ENCODE measurements around the gene ZBTB26. TPM values are rescaled to one million over a fixed set of nuclear protein-coding genes. Genes with fewer than 3 reads are reported as not detected.
"Not testable (repeated sequence)": the region's sequence is repeated elsewhere in the genome, so short reads cannot be mapped to it uniquely, and the experiment has no call there.

ZBTB26 gene
- total RNA-seq, 2 donors from 2014 or later, result 5.4 to 5.8 TPM

DNA sequence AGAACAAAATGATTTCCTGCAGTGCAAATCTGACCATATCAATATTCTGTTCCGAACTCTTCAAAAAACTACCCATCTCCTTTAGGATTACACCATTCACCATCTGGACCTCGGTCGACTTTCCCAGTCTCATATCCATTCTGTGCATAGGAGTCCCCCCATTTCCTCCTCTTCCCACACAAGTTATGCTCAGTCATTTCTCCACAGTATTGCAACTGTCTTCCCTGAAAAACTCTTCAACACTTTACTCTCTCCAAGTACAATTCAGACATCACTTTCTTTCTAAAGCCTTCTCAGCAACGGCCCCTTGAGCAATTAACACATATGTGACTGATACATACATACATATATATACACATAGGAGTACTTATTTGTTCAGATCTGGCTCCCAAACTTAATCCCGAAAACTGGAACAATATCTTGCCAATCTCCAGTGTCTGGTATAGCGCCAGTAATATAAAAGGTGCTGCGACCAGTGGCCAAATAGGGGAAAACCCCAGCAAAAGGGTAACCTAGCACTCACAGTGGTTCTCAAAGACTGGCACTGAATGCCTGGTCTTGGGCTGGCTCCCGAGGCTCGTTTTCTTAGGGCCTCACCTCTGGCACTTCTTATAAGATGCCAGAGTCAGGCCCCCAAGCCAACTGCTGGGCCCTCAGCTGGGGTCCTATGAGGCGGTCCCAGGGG is 629 bp downstream of the ZBTB26 start:
- no peak for DNase-seq (ENCODE audit: low spot score)
- intact Hi-C loops (cut with DNase I), result no loop called here

DNA sequence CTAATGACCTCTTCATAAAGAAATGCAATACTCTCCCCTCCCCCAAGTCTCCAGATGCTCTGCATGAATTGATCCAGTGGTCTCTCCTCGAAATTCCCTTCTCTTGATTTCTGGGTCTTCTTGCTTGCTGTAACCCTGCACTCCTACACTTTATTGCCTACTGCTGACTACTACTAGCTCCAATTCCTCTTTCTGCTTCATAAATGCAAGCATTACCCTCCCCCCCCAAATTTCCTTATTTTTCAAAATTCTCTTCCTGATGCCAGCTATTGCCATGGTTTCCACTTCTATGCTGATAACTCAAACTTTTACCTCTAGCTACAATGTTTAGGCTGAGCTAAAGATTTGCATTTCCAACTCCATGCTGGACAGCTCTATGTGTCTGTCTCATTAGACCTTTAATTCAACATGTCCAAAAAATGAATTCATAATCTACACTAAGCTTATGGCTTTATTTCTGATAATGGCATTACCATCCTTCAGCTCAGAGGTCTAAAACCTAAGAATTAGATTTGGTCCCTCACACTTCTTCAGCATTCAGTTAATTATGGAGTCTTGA is 1.4 kb downstream of the ZBTB26 start:
- no peak for DNase-seq (ENCODE audit: low spot score)
- intact Hi-C loops (cut with DNase I), result no loop called here

DNA sequence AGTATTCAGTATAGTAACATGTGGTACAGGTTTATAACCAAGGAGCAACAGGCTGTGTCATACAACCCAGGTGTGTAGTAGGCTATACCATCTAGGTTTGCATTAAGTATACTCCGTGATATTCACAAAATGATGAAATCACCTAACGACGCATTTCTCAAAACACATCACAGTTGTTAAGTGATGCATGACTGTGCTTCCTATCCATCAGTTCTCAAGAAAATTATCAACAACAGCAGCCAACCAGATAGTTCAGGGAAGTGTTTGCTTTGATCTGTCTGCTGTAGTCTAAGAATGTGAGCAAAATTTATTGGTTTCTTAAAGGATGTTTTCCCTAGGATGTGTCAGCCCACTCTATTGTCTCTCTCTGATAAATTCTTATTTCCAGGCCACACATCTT is 7.4 kb downstream of the ZBTB26 start:
- intact Hi-C loops (cut with DNase I), result no loop called here
- no peak for DNase-seq (ENCODE audit: low spot score)

DNA sequence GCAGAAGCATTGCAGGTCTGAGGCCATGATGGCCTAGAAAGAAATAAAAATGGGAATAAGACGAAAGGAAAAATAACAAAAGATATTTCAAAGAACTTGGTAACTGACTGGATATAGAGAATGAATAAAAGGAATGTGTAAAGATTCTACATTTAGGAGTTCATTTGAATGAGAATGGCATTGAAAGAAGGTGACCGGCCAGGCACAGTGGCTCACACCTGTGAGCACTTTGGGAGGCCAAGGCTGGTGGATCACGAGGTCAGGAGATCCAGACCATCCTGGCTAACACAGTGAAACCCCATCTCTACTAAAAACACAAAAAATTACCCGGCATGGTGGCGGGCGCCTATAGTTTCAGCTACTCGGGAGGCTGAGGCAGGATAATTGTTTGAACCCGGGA is 8.6 kb downstream of the ZBTB26 start:
- no peak for DNase-seq (ENCODE audit: low spot score)

DNA sequence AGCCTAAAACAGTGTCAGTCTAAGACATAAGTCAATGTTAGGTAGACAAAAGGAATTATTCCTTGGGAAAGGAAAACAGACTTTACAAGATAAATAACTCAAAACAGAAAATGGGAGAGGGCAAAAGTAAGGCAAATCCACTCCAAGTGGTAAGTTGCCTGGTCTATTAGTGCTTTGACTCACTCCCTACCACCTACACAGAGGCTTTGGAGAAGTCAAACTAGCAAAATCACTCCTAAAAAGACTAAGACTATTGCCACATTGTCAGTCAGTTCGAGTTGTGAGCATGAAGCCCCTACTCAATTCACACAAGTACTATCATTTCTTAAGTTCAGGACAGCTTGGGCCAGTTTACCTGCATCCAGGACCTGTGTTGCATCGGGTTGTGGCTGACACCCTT is 13.0 kb downstream of the ZBTB26 start:
- DNase-seq (ENCODE audit: low spot score), result no peak
- intact Hi-C loops (cut with DNase I), result no loop called here

More for the DNA sequence above, 8.6 kb downstream of the ZBTB26 start:
- intact Hi-C loops (cut with DNase I), result no loop called here

DNA sequence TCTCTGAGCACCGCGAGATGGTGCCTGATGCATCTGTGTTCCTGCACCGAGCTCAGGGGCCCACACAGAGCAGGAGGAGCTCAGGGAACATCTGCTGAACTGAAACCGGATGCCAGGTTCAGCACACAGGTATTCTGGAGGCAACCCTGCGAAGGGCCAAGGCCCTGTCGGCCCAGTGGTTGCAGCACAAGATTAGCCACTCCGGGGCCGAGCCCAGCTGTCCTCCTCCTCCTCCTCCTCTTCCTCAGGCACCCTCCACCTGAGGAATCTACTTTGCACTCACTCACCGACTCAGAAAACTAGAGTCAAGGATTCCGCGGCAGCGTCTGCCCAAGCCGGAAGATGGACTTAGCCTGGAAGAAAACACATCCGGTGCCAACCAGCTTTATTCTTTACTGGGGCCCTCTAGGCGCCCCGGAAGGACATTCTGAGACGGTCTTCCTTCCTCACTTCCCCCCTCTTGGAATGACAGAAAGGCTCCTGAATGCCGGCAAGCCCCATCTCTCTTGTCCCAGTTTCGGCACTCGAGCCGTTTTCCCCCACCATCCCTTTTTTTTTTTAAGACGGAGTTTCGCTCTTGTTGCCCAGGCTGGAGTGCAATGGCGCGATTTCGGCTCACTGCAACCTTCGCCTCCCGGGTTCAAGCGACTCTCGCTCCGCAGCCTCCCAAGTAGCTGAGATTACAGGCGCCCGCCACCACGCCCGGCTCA is 18.2 kb downstream of the ZBTB26 start, which contains the start of gene ZBTB6:
Gene ZBTB6, minus strand, starts transcription at position 360 of the 710 bp plus-strand sequence. CDS start 1,251 bp downstream, outside the sequence.
- DNase-seq (ENCODE audit: low spot score), result peak; percentile 85
- intact Hi-C loops (cut with DNase I), result no loop called here

DNA sequence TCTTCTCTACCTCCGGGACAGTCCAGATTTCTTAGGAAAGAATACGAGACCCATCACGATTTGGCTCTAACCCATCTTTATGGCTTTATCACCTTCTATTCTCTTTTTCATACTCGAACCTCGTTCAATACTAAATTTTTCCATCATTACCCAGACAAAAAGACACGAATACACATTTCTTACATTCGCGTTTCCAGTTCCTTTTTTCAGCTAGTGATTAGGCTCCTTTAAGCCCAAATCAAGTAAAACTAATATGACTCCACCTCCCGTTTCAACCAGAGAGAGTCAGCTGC is 18.7 kb downstream of the ZBTB26 start:
- intact Hi-C loops (cut with DNase I), result no loop called here
- no peak for DNase-seq (ENCODE audit: low spot score)

DNA sequence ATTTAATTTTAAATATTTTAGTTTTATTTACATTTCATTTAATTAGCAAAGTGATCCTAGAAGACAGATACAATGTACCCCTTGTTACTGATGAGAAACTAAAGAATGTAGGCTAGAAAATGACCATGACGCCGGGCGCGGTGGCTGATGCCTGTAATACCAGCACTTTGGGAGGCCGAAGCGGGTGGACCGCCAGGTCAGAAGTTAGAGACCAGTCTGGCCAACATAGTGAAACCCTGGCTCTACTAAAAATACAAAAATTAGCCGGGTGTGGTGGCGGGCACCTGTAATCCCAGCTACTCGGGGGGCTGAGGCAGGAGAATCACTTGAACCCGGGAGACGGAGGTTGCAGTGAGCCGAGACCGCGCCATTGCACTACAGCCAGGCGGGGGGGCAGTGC is 25.2 kb downstream of the ZBTB26 start:
- intact Hi-C loops (cut with DNase I); DNase-seq (ENCODE audit: low spot score): not testable (repeated sequence)

DNA sequence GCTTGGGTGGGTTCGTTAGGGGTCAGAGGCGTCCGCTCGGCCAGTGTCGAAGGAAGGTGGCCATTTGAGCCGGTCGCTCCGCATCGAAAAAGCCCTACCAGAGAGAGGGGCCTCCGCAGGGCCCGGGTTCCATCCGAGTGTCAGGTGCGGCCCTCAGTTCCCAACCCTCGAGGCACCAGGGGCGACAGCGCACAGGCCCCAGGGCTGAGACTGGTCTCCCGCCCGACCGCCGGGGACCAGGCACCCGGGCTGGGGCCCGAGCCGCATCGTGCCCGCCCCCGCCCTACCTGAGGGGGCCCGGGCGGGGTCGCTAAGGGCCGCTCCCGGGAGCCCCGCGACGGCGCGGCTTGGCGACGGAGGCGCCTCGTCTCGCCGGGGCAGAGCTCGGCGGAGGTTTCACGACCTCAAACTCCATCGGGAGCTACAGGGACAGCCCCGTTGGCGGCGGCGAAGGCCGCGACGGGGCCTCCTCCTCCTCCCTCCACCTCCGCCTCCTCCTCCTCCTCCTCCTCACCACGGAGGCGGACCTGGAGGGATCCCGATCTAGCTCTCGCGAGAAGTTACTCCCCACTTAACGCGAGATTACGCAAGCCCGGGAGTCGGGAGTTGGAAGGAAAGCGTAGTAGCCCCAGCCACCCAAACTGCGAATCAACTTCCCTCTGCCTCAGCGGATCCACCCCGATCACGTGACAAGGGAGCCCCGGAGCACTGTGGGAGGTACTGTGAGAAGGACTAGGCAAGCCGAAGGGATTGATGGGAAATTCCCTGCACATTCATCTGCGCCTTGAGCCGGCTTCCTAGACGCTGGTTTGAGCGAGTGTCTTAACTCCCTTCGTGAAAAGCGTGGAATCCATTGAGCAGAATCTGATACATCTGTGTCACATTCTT is 26.2 kb downstream of the ZBTB26 start, which contains the start of gene RC3H2:
Gene RC3H2, minus strand, starts transcription at position 537 of the 888 bp plus-strand sequence. CDS start 7,850 bp downstream, outside the sequence.
- peak; percentile 99 for DNase-seq (ENCODE audit: low spot score)
- intact Hi-C loops (cut with DNase I), result no loop called here

DNA sequence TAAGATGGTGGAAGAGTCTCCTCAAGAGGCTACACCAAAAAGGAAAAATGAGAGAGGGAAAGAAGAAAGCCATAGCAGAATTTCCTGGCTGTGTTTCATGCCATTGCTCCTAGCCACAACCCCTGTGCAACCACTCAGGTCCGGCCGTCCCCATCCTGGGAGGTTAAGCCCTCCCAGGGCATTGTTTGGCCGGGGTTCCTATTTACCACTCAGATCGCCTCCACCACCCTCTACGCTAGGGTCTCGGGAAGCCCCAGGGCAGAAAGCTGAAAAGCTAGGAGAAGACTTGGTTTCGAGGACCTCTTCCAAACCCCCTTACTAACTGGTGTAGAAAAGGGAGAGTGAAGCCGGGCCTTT is 26.9 kb downstream of the ZBTB26 start:
- intact Hi-C loops (cut with DNase I), result no loop called here
- no peak for DNase-seq (ENCODE audit: low spot score)

DNA sequence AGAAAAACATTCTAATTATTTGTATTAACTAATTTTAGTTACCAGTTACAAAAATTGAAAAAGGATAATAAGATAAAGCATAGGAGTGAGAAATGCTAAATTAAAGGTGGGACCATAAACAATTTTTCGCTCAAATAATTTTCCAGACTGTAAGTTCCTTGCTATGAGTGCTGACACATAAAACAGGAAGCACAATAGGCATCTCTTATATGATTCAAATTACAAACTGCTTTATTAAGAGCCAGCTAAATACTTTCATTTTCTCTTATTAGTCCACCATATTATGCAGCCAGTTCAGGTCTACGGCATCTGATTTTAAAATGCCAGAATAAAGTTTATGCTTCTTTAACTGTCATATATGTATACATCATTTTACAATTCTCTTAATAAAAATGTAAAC is 30.5 kb downstream of the ZBTB26 start:
- no peak for DNase-seq (ENCODE audit: low spot score)
- intact Hi-C loops (cut with DNase I), result no loop called here

DNA sequence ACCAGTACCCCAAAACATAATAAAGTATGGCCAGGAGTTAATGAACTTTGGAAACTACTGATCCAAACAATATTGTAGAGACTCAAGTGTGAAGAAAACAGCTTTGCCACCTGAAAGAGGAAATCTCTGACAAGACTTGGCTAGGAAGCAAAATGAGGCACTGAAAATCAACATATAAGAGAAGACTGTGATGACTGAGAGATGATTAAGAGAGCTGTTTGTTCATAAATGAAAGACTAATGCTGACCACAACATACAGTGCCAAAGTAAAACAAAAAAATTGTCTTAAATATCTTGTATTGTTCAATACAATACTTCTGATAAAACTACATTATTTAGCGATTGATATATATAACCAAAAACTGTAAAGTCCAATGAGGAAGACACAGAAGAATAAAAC is 33.3 kb downstream of the ZBTB26 start:
- intact Hi-C loops (cut with DNase I), result no loop called here
- no peak for DNase-seq (ENCODE audit: low spot score)

DNA sequence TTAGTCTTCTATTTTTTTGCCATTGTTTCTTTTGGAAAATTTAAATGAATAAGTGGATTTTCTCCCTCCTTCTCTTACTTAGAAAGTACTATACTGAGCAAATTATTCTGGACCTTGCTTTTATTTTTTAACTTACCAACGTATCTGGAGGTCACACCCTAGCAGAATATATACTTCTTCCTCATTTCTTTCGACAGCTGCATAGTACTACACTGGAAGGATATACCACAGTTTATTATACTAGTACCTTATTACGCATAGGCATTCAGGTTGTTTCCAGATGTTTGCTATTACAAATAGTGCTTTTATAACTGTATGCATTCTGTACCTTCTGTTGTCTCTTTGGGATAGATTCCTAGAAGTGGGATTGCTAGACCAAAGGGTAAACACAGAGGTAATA is 42.8 kb downstream of the ZBTB26 start:
- intact Hi-C loops (cut with DNase I), result no loop called here

DNA sequence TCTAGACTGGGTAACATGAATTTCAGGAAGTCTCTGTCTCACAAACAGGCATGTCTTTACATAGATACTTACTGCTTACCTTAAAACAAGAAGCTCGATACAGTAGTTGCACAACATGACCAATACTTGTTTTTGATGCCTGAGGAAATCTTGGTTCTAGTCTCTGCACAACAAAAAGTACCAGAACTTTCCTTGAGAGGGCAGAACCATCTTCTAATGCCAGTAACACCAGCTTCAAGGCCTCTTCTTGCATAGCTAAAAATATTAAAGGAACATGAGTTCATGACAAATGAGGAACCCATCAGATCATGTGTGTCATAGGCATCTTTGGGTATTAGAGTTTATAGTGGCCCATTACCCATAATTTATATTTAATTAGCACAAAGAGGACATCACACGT is 48.2 kb downstream of the ZBTB26 start:
- intact Hi-C loops (cut with DNase I), result no loop called here
- DNase-seq (ENCODE audit: low spot score), result no peak

More for the DNA sequence above, 42.8 kb downstream of the ZBTB26 start:
- no peak for DNase-seq (ENCODE audit: low spot score)

DNA sequence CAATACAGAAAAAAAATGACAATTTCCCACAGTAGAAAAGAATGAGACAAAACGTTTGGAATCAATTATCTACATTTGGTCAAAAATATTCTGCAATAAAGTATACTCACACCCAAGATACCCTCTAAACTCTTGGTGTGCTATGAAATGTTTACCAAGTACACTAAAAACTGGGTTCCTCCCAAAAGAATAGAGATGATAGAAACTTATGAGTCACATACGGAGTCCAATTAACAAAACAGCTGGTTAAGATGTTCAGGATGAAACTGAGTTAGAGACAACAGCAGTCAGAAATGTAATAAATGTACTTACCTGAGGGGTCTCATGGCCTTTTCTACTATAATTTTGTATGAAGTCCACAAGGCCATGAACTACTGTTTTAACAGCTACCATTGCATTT is 51.9 kb downstream of the ZBTB26 start:
- intact Hi-C loops (cut with DNase I), result no loop called here

DNA sequence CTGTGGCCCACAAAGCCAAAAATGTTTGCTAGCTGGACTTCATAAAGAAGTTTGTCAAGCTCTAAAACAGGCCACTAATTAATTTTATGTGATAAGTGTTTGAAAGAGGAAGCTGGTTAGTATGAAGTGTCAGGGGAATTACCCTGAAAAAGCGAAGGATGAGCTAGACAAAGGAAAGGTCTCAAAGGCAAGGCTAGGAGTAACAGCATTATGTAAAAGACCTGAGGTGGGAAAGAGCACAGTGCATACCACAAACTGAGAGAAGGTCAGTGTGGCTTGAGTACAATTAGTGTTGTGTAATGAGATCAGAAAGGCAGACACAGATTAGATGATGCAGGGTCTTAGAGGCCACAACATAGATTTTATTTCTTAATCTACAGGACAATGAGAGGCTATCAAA is 55.8 kb downstream of the ZBTB26 start:
- no peak for DNase-seq (ENCODE audit: low spot score)
- intact Hi-C loops (cut with DNase I), result no loop called here

More for the DNA sequence above, 51.9 kb downstream of the ZBTB26 start:
- DNase-seq (ENCODE audit: low spot score), result no peak

DNA sequence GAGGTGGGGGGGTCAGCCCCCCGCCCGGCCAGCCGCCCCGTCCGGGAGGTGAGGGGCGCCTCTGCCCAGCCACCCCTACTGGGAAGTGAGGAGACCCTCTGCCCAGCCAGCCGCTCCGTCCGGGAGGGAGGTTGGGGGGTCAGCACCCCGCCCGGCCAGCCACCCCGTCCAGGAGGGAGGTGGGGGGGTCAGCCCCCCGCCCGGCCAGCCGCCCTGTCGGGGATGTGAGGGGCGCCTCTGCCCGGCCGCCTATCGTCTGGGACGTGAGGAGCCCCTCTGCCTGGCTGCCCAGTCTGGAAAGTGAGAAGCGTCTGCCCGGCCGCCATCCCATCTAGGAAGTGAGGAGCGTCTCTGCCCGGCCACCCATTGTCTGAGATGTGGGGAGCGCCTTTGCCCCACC is 64.0 kb downstream of the ZBTB26 start:
- intact Hi-C loops (cut with DNase I); DNase-seq (ENCODE audit: low spot score): not testable (repeated sequence)

DNA sequence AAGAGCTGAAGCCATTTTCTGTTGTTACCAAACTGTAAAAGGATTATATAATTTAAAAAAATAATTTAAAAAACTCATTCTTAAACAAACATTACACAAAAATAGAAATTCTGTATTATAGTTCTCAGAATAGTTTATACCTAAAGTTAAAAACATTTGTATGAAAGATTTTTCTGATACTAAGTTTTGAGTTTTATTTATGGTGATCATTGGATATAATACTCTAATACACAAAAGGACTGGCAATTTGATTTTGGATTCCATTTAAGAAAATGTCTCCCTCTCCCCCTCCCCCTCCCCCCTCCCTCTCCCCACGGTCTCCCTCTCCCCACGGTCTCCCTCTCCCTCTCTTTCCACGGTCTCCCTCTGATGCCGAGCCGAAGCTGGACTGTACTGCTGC is 65.2 kb downstream of the ZBTB26 start:
- DNase-seq (ENCODE audit: low spot score), result no peak

More for the DNA sequence above, 65.2 kb downstream of the ZBTB26 start:
- intact Hi-C loops (cut with DNase I), result no loop called here

Measured in posterior vena cava (tissue), 2 donors.